NB4 (cell line): ENCODE data around the gene RNF220.
"Not testable (repeated sequence)": the region's sequence is repeated elsewhere in the genome, so short reads cannot be mapped to it uniquely, and the experiment has no call there.

Source experiments
- DNase-seq: peaks from one replicate; pipeline ENCODE4 v3.0.0; 2010; ENCODE audit warnings: low read depth
- H3K4me3 ChIP-seq: one replicate; pipeline ENCODE4 v1.5.1; 2011; ENCODE audit warnings: mild to moderate bottlenecking, low read depth, low read length, moderate library complexity
- MAX ChIP-seq: IDR thresholded peaks from 2 replicates; pipeline ENCODE4 v1.6.1; 2011; ENCODE audit warnings: low read depth, low read length
- MYC ChIP-seq: IDR thresholded peaks from 2 replicates; pipeline ENCODE4 v1.6.1; 2011; ENCODE audit warnings: low read depth, low read length
- POLR2A ChIP-seq: IDR thresholded peaks from 2 replicates; pipeline ENCODE4 v1.6.1; 2011; ENCODE audit warnings: mild to moderate bottlenecking; ENCODE audit not compliant: insufficient read length; ENCODE audit errors: extremely low read depth
- TF ChIP-seq, protein P1 (sequence below): IDR thresholded peaks from one replicate; pipeline ENCODE4 v1.5.1; 2012; ENCODE audit warnings: low read depth, low read length

The RNF220 gene

DNA sequence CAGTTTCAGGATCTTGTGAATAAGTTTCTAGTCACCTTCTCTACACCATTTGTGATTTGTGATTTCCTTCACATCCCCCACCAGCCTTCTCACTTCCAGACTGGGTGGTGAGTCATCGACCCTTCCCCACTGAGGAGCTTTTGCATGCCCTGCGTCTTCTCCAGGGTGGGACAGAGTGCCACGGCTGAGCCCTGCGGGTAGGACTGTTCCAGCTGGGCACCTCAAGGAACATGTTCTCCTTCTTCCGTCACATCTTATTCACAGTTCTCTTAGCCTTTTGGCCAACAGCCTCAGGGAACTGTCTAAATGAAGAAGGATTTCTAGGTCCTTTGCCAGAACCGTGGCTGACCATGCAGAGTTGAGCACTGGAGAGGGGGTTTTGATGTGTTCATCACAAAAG lies 152.7 kb downstream of the RNF220 start:
- TF ChIP-seq POLR2A, result no peak
- no peak for TF ChIP-seq MAX
- no peak for TF ChIP-seq MYC
- TF ChIP-seq, protein P1, sequence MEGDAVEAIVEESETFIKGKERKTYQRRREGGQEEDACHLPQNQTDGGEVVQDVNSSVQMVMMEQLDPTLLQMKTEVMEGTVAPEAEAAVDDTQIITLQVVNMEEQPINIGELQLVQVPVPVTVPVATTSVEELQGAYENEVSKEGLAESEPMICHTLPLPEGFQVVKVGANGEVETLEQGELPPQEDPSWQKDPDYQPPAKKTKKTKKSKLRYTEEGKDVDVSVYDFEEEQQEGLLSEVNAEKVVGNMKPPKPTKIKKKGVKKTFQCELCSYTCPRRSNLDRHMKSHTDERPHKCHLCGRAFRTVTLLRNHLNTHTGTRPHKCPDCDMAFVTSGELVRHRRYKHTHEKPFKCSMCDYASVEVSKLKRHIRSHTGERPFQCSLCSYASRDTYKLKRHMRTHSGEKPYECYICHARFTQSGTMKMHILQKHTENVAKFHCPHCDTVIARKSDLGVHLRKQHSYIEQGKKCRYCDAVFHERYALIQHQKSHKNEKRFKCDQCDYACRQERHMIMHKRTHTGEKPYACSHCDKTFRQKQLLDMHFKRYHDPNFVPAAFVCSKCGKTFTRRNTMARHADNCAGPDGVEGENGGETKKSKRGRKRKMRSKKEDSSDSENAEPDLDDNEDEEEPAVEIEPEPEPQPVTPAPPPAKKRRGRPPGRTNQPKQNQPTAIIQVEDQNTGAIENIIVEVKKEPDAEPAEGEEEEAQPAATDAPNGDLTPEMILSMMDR, result no peak
- DNase-seq, result no peak

DNA sequence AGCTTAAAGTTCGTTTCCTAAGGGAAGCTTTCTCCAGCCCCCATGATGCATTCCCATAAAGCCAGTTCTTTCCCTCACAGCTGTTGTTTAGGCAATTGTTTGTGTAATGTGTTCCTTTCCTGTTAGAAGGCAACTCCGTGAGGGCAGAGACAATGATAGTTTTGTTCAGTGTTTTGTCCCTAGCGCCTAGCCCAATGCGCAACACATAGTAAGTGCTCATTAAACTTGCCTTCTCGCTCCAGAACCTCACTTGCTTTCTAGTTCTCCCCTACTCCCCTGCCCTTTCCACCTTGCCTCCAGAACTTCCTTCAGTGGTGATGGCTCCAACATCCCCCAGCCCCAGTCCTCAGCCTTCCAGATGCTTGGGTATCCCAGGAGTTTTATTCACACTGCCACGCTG lies 153.8 kb downstream of the RNF220 start:
- H3K4me3 ChIP-seq, result no peak overlapping the region
- DNase-seq, result no peak
- TF ChIP-seq, protein P1, result no peak
- TF ChIP-seq MAX, result no peak
- no peak for TF ChIP-seq MYC
- TF ChIP-seq POLR2A, result no peak

More for the DNA sequence above, 152.7 kb downstream of the RNF220 start:
- H3K4me3 ChIP-seq, result no peak overlapping the region

GRCh38 chr1:44559330-44559729 lies 154.3 kb downstream of the RNF220 start:
- DNase-seq, result no peak
- TF ChIP-seq MYC (no peak), MAX (no peak), POLR2A (no peak)
- TF ChIP-seq, protein P1, result no peak
- no peak overlapping the region for H3K4me3 ChIP-seq

DNA sequence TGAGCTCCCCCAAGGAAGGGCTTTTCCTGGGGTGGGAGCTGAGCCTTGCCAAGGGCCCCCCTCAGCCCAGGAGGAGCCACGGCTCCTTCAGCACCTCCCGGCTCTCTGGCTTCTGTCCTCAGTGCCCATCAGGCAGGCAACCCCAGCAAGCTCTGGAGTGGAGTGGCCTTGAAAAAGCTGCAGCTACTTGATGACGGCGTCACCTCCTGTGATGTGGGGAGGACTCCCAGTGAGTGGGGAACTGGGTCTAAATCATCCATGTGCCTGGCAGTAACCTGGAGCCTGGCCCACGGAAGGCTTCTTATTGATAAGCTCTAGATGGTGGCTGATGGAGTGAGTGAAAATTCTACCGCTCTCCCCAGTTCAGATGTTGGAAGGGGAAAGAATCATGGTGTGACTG lies 154.9 kb downstream of the RNF220 start:
- H3K4me3 ChIP-seq, result no peak overlapping the region
- no peak for DNase-seq
- TF ChIP-seq POLR2A (no peak), MYC (no peak), MAX (no peak)
- TF ChIP-seq, protein P1, result no peak

DNA sequence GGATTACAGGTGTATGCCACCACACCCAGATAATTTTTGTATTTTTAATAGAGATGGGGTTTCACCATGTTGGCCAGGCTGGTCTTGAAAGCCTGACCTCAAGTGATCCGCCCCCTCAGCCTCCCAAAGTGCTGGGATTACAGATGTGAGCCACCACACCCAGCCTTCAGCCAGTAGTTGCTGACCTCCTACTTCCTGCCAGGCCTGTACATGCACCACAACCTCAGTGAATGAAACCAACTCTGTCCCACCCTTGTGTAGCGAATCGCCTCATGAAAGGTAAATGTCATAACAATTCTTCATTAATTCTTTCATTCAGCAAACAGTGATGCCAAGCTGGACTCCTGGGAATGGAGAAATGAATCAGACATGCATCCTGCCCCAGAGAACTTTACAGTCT lies 155.6 kb downstream of the RNF220 start:
- not testable (repeated sequence) for DNase-seq, H3K4me3 ChIP-seq

GRCh38 chr1:44565259-44565750 lies 160.2 kb downstream of the RNF220 start:
- no peak for TF ChIP-seq MAX
- no peak for TF ChIP-seq MYC
- TF ChIP-seq, protein P1, result no peak
- TF ChIP-seq POLR2A, result no peak
- no peak for DNase-seq
- H3K4me3 ChIP-seq, result no peak overlapping the region
